Astrocyte (in vitro differentiated cells and primary cell): ENCODE measurements around the gene ZNF765.

Experiments used
- CTCF ChIP-seq: IDR thresholded peaks from 2 replicates; pipeline ENCODE4 v1.5.1; 2011; ENCODE audit warnings: low read depth, mild to moderate bottlenecking, inconsistent platforms, low read length, moderate library complexity; ENCODE audit not compliant: insufficient read depth
- EZH2 ChIP-seq: IDR thresholded peaks from 2 replicates; pipeline ENCODE4 v1.6.1; 2012; ENCODE audit warnings: mild to moderate bottlenecking, low read length, inconsistent platforms; ENCODE audit not compliant: insufficient read depth

GRCh38 chr19:53372196-53372595 is 22.8 kb upstream of the ZNF765 start:
- TF ChIP-seq CTCF (no peak), EZH2 (no peak)
